ENCODE results near the gene MANSC4. TPM values are rescaled to one million over a fixed set of nuclear protein-coding genes. Genes with fewer than 3 reads are reported as not detected.
"Not testable (repeated sequence)": the region's sequence is repeated elsewhere in the genome, so short reads cannot be mapped to it uniquely, and the experiment has no call there.

Gene MANSC4
- total and polyA plus RNA-seq, 3 experiments from 2014 or later, result not detected

DNA sequence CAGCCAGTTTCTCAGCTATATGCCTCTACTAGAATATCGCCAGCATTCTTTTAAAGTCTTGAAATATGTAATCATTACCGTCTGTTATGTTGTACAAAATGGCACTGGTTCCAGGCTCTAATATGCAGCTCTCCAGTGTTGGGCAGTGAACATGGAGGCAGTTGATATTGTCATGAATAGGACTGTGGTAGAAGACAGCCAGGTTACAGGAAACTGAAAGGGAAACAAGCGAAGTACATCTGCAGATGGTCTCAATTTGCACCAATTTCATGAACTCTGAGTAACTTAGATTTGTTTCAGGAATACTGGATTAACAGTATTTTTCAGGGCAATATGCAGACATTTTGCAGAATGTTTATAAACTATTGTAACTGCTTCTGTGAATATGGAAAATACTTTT, 13.4 kb downstream of the MANSC4 start:
- peaks cover 0 to 4% (median 0%) of the 10 kb centered on the region in 3 donors for H3K36me3 Mint-ChIP-seq
- POLR2A ChIA-PET, result no interaction called here
- CTCF ChIA-PET, result no interaction called here

DNA sequence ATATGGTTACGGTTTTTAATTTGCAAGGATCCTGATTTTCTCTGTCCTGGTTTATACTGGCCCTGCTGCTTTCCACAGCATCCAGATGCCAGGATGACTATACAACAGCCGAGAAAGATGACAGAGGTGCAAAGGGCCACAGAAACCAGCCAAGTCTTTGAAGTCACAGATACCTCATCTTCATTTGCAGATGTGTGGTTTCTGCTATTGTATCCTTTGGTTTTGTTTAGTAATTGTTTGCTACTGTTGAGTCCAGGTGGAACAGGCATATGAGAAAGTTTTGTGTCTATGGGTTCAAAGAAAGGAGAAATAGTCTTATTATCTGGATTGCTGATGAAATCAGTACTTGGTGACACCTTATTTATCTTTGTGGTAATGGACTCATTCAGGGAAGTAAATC, 17.3 kb downstream of the MANSC4 start:
- POLR2A ChIA-PET, result no interaction called here
- Mint-ChIP-seq H3K4me3 (no peak overlapping the region), H3K27ac (peak overlapping the region in 1 of 8 donors; percentile 1), H3K27me3 (no peaks in the 10 kb centered on the region), H3K4me1 (peaks cover 0 to 8% (median 0%) of the 10 kb centered on the region in 3 donors), H3K36me3 (peaks cover 0 to 4% (median 3%) of the 10 kb centered on the region in 3 donors), H3K9me3 (no peaks in the 10 kb centered on the region)
- H3K4me3 ChIP-seq (ENCODE audit: low read length), result no peak overlapping the region
- H3K27me3 ChIP-seq (ENCODE audit: insufficient read depth, low read length, poor library complexity, severe bottlenecking), result no peaks in the 10 kb centered on the region
- CTCF ChIA-PET, result no interaction called here
- no peaks in the 10 kb centered on the region for H3K36me3 ChIP-seq (ENCODE audit: insufficient read depth, low read length)
- no peak for DNase-seq
- no peak overlapping the region for H3K27ac ChIP-seq (ENCODE audit: low read depth, low read length)
- H3K9me3 ChIP-seq (ENCODE audit: low read length), result no peaks in the 10 kb centered on the region
- no peaks in the 10 kb centered on the region for H3K4me1 ChIP-seq (ENCODE audit: insufficient read depth, low read length)

More for the DNA sequence above, 13.4 kb downstream of the MANSC4 start:
- DNase-seq, result no peak
- H3K4me1 Mint-ChIP-seq, result peaks cover 0 to 8% (median 2%) of the 10 kb centered on the region in 3 donors
- H3K4me1 ChIP-seq (ENCODE audit: insufficient read depth, low read length), result no peaks in the 10 kb centered on the region
- H3K4me3 Mint-ChIP-seq, result no peak overlapping the region
- H3K27me3 ChIP-seq (ENCODE audit: insufficient read depth, low read length, poor library complexity, severe bottlenecking), result no peaks in the 10 kb centered on the region
- H3K27ac ChIP-seq (ENCODE audit: low read depth, low read length), result no peak overlapping the region
- no peak overlapping the region for H3K27ac Mint-ChIP-seq
- H3K9me3 ChIP-seq (ENCODE audit: low read length), result no peaks in the 10 kb centered on the region
- H3K27me3 Mint-ChIP-seq, result no peaks in the 10 kb centered on the region
- no peaks in the 10 kb centered on the region for H3K9me3 Mint-ChIP-seq
- no peaks in the 10 kb centered on the region for H3K36me3 ChIP-seq (ENCODE audit: insufficient read depth, low read length)
- H3K4me3 ChIP-seq (ENCODE audit: low read length), result no peak overlapping the region

DNA sequence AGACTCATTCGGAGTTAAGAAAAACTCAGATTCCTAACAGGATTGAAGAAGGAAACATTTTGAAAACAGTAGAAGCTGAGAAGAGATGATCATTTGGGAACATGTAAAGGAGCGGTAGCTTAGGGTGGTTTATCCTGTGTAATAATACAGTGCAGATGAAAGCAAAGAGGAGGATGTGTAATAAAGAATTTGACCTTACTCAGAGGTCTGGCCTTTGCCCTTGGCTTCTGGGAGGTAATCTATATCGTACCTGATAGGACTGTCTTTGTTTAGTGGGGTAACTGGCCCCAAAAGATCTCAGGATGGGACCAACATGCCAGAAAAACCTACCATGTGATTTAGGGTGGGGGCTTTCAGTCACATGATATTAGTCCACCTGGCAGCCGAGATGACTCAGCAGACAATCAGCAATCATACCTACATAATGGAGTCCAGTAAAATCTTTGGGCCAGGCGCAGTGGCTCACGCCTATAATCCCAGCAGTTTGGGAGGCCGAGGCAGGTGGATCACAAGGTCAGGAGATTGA, 23.3 kb downstream of the MANSC4 start:
- Mint-ChIP-seq H3K27me3 (no peaks in the 10 kb centered on the region), H3K36me3 (peaks cover 0 to 37% (median 17%) of the 10 kb centered on the region in 3 donors), H3K4me3 (no peak overlapping the region), H3K27ac (peak overlapping the region in 1 of 8 donors; percentile 54), H3K9me3 (no peaks in the 10 kb centered on the region), H3K4me1 (no peaks in the 10 kb centered on the region)
- H3K27me3 ChIP-seq (ENCODE audit: insufficient read depth, low read length, poor library complexity, severe bottlenecking), result no peaks in the 10 kb centered on the region
- H3K36me3 ChIP-seq (ENCODE audit: insufficient read depth, low read length), result no peaks in the 10 kb centered on the region
- H3K4me1 ChIP-seq (ENCODE audit: insufficient read depth, low read length), result no peaks in the 10 kb centered on the region
- H3K4me3 ChIP-seq (ENCODE audit: low read length), result no peak overlapping the region
- POLR2A ChIA-PET, result no interaction called here
- CTCF ChIA-PET, result no interaction called here
- H3K9me3 ChIP-seq (ENCODE audit: low read length), result no peaks in the 10 kb centered on the region
- no peak for DNase-seq
- H3K27ac ChIP-seq (ENCODE audit: low read depth, low read length), result no peak overlapping the region

DNA sequence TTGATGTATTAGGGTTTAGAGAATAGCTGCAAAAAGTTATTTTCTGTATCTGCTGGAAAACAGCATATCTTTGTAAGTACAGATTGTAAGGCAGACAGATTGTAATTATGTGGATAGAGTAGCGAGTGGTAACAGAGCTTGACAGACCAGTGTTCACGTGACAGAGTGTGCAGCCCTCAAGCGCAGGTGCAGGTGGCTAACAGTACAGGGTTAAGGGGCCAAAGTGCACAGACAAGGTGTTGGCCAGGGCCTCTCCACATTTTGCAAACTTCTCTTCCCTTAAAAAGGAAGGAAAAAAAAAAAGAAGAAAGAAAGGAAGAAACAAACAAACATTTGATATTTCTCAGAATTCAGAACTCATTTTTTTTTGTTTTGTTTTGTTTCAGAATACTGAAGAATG, 25.2 kb downstream of the MANSC4 start:
- Mint-ChIP-seq H3K36me3 (peaks cover 0 to 42% (median 17%) of the 10 kb centered on the region in 3 donors), H3K9me3 (no peaks in the 10 kb centered on the region), H3K4me3 (no peak overlapping the region), H3K27ac (peak overlapping the region in 4 of 8 donors; percentile 2 to 69 (median 34)), H3K27me3 (no peaks in the 10 kb centered on the region), H3K4me1 (no peaks in the 10 kb centered on the region)
- DNase-seq, result no peak
- ChIA-PET CTCF (interaction anchor here (1.0 to 1.2 kb wide), 2 partner anchors 14 to 50 kb away, joined by 3 to 4 read pairs; no protein-coding TSS in a partner anchor), POLR2A (no interaction called here)
- Histone ChIP-seq H3K27me3 (ENCODE audit: insufficient read depth, low read length, poor library complexity, severe bottlenecking) (no peaks in the 10 kb centered on the region), H3K9me3 (ENCODE audit: low read length) (no peaks in the 10 kb centered on the region), H3K36me3 (ENCODE audit: insufficient read depth, low read length) (no peaks in the 10 kb centered on the region), H3K4me3 (ENCODE audit: low read length) (no peak overlapping the region), H3K27ac (ENCODE audit: low read depth, low read length) (no peak overlapping the region), H3K4me1 (ENCODE audit: insufficient read depth, low read length) (no peaks in the 10 kb centered on the region)

DNA sequence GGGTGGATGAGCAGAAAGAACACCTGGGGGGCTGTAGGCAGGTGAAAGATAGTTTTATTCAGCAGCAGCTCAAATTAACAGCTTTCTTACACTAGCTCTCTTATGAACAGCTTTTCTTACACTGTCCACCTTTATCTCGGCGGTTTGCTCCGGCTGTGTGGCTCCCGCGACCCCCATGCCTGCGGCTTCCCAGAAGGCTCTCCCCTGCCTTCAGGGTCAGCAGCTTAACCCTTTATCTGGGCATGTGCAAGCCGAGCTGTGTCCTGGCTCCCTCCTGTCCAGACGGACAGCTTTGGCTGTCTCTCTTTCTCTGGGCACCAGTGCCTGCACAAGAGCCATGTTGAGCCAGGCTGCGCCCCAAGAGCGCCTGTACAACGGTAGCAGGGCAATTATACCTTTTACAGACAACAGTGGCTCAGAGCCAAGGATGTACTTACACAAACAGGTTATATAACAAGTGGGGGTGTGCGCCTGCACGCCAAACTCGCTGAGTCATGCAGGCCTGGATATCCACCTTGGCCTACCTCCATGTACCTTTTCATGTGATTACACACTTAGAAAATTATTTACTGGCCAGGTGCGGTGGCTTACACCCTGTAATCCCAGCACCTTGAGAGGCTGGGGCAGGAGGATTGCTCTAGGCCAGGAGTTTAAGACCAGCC, 28.5 kb downstream of the MANSC4 start:
- Mint-ChIP-seq H3K4me1 (peaks cover 0 to 10% (median 0%) of the 10 kb centered on the region in 3 donors), H3K27me3 (no peaks in the 10 kb centered on the region), H3K9me3 (no peaks in the 10 kb centered on the region), H3K36me3 (peaks cover 0 to 51% (median 17%) of the 10 kb centered on the region in 3 donors), H3K27ac (no peak overlapping the region), H3K4me3 (no peak overlapping the region)
- no peak for DNase-seq
- H3K4me3 ChIP-seq (ENCODE audit: low read length), result no peak overlapping the region
- H3K9me3 ChIP-seq (ENCODE audit: low read length), result no peaks in the 10 kb centered on the region
- H3K36me3 ChIP-seq (ENCODE audit: insufficient read depth, low read length), result no peaks in the 10 kb centered on the region
- no peaks in the 10 kb centered on the region for H3K27me3 ChIP-seq (ENCODE audit: insufficient read depth, low read length, poor library complexity, severe bottlenecking)
- CTCF ChIA-PET, result no interaction called here
- H3K27ac ChIP-seq (ENCODE audit: low read depth, low read length), result no peak overlapping the region
- POLR2A ChIA-PET, result no interaction called here
- no peaks in the 10 kb centered on the region for H3K4me1 ChIP-seq (ENCODE audit: insufficient read depth, low read length)

DNA sequence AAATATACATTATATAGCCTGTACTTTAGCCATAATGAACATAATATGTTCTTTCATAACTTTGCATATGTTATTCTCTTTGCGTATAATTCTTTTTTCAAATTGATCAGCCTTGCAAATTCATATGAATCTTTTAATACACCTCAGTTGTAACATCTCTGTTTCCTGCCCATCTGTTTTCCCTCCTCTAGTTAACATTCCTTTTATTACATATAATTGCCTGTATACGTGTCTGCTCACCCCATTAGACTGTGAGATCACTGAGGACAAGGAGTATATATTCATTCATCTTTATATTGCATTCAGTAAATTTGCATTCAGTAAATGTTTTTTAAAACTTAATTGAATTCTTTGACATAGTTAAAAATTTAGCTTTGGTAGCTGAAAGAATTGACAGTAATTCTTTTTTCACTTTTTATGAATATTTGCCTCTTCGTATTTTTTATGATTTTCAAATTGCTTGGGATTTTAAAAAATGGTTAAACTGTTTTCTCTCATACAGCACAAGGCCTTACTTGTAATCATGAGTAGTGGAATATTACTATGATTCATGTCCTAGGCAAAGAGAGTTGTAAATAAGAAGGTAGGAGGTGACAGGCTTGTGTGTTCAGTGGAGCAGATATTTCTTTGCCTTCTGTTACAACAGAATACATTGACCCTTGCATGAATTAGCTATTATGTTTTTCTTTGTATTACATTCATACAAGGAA, 32.8 kb downstream of the MANSC4 start:
- Mint-ChIP-seq H3K9me3 (no peaks in the 10 kb centered on the region), H3K4me3 (no peak overlapping the region), H3K36me3 (peaks cover 8 to 58% (median 20%) of the 10 kb centered on the region in 3 donors), H3K27ac (peak overlapping the region in 1 of 8 donors; percentile 37), H3K27me3 (no peaks in the 10 kb centered on the region), H3K4me1 (peaks cover 0 to 14% (median 2%) of the 10 kb centered on the region in 3 donors)
- no peak for DNase-seq
- ChIA-PET CTCF (no interaction called here), POLR2A (no interaction called here)
- Histone ChIP-seq H3K4me1 (ENCODE audit: insufficient read depth, low read length) (no peaks in the 10 kb centered on the region), H3K27me3 (ENCODE audit: insufficient read depth, low read length, poor library complexity, severe bottlenecking) (no peaks in the 10 kb centered on the region), H3K4me3 (ENCODE audit: low read length) (no peak overlapping the region), H3K9me3 (ENCODE audit: low read length) (no peaks in the 10 kb centered on the region), H3K27ac (ENCODE audit: low read depth, low read length) (no peak overlapping the region), H3K36me3 (ENCODE audit: insufficient read depth, low read length) (no peaks in the 10 kb centered on the region)

DNA sequence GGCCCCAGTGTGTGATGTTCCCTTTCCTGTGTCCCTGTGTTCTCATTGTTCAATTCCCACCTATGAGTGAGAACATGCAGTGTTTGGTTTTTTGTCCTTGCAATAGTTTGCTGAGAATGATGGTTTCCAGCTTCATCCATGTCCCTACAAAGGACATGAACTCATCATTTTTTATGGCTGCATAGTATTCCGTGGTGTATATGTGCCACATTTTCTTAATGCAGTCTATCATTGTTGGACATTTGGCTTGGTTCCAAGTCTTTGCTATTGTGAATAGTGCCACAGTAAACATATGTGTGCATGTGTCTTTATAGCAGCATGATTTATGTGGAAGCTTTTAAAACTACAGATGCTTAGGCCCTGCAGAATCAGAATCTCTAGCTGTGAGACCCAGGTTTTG, 34.3 kb downstream of the MANSC4 start:
- H3K4me3 Mint-ChIP-seq, result not testable (repeated sequence)

DNA sequence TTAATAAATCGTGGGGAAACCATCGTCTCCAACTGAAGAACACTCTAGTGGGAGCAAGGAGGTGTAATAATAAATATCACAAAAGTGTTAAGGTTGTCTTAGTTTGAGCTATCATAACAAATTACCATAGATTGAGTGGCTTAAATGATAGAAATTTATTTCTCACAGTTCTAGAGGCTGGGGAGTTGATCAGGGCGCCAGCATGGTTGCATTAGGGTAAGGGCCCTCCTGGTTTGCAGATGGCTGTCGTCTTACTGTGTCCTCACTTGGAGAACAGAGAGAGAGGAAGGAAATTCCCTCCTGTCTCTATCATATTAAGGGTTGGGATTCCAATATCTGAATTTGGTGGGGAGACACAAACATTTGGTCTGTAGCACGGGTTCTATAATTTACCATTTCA, 36.4 kb downstream of the MANSC4 start:
- Histone ChIP-seq H3K36me3 (ENCODE audit: insufficient read depth, low read length) (peaks cover 13% of the 10 kb centered on the region), H3K4me3 (ENCODE audit: low read length) (no peak overlapping the region), H3K4me1 (ENCODE audit: insufficient read depth, low read length) (no peaks in the 10 kb centered on the region), H3K9me3 (ENCODE audit: low read length) (no peaks in the 10 kb centered on the region), H3K27ac (ENCODE audit: low read depth, low read length) (no peak overlapping the region), H3K27me3 (ENCODE audit: insufficient read depth, low read length, poor library complexity, severe bottlenecking) (no peaks in the 10 kb centered on the region)
- H3K4me1 Mint-ChIP-seq, result peaks cover 0 to 14% (median 2%) of the 10 kb centered on the region in 3 donors
- ChIA-PET POLR2A (no interaction called here), CTCF (no interaction called here)
- H3K27ac Mint-ChIP-seq, result no peak overlapping the region
- H3K9me3 Mint-ChIP-seq, result no peaks in the 10 kb centered on the region
- no peak for DNase-seq
- no peak overlapping the region for H3K4me3 Mint-ChIP-seq
- no peaks in the 10 kb centered on the region for H3K27me3 Mint-ChIP-seq
- peaks cover 8 to 73% (median 21%) of the 10 kb centered on the region in 3 donors for H3K36me3 Mint-ChIP-seq

More for the DNA sequence above, 34.3 kb downstream of the MANSC4 start:
- H3K27ac Mint-ChIP-seq; POLR2A ChIA-PET; H3K27ac ChIP-seq (ENCODE audit: low read depth, low read length); DNase-seq; H3K36me3 ChIP-seq (ENCODE audit: insufficient read depth, low read length); H3K4me3 ChIP-seq (ENCODE audit: low read length); CTCF ChIA-PET; H3K27me3 ChIP-seq (ENCODE audit: insufficient read depth, low read length, poor library complexity, severe bottlenecking); H3K9me3 Mint-ChIP-seq; H3K27me3 Mint-ChIP-seq; H3K4me1 ChIP-seq (ENCODE audit: insufficient read depth, low read length); H3K9me3 ChIP-seq (ENCODE audit: low read length): not testable (repeated sequence)
- Mint-ChIP-seq H3K36me3 (peaks cover 8 to 60% (median 21%) of the 10 kb centered on the region in 3 donors), H3K4me1 (peaks cover 0 to 14% (median 2%) of the 10 kb centered on the region in 3 donors)
